ENCODE data around the gene C22orf23.
A peak's percentile ranks its signal among the peaks of the same experiment; 100 is the strongest.

The C22orf23 gene

DNA sequence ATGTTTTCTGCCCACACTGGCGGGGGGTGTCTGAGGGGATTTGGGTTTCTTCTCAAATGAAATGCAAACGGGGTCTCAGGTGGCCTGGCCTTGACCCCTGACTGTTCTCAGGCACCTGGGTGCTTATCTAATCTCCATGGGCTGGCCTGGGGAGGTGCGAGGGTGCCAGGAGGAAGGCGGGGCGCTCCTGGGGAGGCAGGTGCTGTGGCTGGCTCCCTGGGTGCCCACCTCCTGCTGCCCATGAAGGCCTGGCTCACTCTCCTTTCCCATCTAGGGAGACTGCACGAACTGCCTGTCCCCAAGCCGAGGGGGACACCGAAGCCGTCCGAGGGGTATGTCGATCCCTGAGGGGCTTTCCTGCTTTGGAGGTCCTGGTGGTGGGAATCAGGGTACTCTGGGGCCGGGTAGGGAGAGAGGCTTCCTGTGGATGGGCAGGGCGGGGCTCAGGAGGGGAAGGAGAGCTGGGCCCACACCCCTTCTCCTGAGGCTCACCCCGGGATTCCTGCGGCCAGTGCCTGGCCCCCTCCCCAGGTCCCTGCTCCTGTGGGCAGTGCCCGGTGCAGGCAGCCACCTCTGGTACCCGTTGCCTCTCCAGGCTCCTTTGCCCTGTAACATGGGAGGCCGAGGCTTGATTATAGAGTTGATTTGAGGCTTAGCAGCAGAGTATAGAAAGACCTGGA lies 28.9 kb downstream of the C22orf23 start:
- DNase-seq: no peak

DNA sequence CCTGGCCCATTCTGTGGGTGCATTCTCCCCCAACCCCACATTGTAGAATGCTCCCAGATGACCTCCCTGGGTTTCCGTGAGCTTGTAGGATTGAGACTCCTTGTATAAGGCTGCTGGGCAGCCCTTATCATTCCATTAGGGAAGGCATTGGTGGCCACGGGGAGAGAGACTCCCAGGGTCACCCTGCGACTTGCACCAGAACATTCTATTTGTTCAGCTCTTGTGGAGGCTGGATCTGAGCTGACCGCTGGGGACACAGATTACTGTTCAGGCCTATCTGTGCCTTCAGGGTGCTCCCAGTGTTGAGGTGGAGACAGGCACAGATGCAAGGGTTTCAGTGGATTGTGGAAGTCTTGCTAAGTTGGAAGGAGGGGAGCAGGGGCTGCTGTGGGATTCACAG lies 29.5 kb downstream of the C22orf23 start:
- no peak for DNase-seq

DNA sequence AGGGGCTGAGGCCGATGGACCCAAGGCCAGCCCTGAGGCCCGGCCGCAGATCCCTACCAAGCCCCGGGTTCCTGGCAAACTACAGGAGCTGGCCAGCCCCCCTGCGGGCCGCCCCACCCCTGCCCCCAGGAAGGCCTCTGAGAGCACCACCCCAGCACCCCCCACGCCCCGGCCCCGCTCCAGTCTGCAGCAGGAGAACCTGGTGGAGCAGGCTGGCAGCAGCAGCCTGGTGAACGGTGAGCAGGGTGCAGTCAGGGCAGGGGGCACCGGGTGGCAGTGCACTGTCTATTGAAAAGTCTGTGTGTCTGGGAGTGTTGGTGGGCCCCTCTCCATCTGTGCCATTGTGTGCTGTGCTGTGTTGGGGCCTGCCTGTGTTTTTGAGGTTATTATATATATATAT lies 31.2 kb downstream of the C22orf23 start:
- no peak for DNase-seq

DNA sequence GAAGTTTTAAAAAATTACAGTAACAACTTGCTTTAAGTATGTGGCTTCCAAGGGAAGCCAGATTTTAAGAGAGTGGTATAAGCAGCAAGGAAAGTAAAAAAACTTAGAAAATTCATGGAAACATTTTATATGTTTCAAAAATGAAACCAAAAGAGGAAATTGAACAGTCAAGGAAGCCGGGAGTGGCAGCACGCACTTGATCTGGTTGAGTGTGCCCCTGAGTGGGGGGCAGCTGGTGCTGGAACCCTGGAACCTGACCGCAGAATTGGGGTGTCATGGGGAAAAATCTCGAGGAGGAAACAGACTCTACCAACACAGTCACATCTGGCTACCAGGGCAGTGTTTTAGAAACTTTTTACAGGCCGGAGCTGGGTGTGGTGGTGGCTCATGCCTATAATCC lies 33.3 kb downstream of the C22orf23 start:
- DNase-seq: no peak

DNA sequence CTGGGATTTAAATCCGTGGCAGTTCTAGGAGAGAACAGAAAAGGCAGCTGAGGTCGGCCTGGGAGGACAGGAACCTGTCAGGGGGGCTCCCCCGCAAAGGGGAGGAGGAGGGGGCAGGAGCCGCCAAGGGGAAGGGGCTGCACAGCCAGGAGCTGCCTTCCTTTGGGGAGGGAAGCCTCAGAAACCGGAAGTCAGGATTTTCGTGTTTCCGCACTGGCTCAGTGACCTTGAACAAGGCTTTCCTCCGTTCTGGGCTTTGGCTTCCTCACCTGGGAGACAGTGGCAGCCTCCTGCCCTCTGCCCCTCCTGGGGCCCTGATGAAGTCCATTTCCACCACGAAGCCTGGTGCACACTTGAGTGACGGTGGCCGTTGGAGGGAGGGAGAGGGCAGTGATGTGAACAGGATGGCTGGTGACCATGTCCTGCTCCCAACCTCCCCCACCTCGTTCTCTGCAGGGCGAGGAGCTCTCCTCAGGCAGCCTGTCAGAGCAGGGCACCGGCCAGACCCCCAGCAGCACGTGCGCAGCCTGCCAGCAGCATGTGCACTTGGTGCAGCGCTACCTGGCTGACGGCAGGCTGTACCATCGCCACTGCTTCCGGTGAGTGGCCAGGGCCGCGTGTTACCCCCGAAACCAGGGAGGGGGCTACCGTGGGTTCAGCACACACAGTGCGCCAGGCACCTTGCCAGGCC lies 34.7 kb downstream of the C22orf23 start:
- no peak for DNase-seq

DNA sequence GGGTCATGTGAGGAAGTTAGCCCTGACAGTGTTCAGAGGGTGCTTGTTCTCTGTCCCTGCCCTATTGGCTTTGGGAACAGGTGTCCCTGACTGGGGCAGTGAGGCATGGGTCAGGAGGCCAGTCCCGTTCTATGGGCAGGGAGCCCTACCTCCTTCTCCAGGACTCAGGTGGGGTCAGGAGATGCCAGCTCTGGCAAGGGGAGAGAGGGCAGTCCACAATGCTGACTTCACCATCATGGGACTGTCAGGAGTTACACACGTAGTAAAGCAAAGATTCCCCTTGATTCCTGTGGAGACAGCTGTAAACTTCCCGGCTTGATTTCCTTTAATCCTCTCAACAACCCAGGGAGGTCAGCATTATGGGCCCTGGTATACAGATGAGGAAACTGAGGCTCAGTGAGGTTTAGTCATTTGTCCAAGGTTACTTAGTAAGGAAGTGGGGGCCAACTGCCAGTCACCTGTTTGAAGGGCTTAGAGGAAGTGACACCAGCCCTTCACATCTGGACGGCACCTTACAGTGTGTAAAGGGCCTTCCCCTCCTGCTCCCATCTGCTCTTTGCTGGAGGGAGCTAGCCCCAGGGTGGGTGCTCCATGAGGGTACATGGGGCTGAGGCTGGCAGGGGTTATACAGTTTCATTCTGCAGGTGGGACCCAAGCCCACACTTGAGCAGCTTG lies 35.4 kb downstream of the C22orf23 start:
- DNase-seq: no peak

DNA sequence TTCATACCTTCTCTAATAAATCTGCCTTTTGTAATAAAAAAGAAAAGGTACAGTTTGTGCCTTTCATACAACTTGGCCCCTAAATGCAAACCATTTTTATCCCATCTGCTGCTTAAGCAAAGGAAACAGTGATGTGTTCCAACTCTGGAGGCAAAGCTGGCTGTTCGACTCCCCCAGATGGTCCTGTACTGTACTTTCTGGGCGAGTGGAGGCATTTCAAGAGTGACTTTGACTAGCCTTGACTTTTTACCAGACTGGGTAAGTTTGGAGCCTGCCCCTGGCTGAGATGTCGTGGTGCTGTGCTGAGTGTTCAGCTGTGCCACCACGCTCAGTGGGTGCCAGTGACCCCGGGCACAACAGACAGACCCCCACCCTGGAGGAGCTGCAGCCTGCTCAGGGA lies 37.1 kb downstream of the C22orf23 start:
- DNase-seq: no peak

DNA sequence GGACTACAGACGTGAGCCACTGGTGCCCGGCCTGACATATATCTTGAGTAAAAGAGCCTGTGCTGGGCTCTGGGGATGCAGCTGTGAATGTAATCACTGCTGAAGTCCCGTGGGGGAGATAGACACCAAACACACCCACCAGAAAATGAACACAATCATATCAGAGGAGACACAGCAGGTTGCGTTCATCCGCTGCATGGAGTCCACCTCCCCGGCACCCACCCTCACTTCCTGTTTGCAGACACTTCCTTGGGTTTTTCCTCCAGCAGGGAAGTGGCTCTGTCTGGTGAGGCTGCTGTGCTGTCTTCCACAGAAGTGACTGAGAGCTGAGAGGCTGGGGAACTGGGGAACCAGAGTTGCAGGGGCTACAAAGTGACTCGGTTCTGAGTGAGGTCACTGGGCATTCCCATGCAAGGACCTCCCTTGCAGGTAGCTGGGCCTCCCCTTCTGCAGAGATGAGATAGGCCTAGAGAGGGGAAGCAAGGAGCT lies 40.1 kb downstream of the C22orf23 start:
- no peak for DNase-seq

DNA sequence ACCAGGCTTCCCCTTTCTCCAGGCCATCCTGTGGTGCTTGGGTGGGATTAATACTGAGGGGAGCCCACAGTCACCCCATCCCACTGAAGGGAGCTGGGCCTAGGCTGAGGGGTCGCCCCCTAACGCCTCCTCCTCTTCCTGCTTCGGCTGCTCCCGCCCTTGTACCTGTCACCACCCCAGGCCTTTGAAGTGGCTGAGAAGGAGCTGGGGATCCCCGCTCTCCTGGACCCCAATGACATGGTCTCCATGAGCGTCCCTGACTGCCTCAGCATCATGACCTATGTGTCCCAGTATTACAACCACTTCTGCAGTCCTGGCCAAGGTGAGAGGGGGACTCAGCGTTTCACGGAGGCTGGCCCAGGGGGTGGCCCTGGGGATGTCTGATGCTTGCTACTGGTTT lies 41.2 kb downstream of the C22orf23 start:
- no peak for DNase-seq

DNA sequence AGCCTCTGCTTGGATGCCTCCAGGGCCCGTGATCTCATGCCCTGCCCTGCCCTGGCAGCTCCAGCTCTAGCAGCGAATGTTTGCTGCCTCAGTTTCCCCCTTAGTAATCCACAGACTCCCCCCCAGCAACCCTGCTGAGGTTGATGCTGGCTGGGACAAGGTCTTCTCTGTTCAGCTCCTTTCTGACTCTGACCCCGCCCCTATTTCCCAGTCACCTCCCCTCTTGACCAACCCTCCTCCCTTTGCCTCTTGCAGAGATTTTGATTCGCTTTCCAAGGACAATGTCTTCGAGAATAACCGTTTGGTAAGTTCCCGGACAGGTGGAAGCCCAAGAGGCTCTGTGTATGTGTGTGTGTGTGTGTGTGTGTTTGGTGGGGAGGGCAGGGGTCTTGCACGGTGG lies 41.7 kb downstream of the C22orf23 start:
- no peak for DNase-seq

DNA sequence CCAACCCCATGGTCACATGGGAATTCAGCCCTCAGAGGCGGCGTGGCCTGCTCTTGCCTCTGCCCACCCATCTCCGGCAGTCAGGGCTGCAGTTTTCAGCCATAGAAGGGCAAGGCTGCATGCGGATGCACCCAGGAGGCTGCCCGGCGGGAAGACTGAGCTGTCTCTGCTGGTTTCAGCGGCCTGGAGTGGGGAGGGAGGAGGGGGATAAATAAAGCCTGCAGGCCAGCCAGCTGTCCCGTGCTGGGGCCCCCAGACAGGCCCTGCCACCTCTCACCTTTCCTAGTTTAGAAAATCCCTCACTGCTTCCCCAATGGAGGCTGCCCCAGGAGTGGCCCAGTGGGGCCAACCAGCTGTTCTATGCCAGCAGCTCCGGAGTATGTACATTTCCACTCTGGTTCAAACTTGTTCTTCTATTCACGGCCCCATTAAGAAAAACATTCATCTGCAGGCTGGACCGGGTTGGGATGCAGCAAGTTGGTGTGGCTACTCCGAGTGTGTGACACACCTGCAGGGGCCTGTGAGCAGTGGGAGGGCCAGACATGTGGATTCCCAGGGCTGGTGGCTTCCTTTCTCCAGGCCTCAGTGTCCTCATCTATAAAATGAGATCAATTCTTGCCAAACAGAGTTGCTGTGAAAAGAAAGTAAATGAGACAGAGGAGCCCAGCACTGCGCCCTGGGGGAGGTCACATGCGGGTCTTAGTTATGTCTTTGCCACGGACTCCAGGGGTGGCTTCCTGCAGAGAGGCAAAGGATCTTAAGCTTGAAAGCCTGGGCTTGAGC lies 42.3 kb downstream of the C22orf23 start:
- no peak for DNase-seq

DNA sequence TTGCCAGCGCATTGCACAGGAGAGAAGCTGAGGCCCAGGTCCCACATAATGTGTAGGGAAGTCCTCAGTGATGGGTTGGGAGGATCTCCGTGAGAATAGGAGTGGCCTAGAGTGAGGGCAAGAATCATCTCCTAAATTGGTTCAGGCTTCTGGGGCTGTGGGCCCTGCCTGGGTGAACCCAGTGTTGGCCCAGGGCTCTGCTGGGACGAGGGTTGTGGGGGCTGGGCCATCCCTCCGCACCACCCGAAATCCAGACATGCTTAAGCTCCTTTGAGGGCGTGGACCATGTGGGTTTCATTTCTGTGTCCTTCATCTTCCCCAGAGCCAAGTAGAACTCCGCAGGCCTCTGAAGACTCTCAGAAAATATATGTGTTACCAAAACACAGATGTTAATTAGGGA lies 43.6 kb downstream of the C22orf23 start:
- DNase-seq: no peak

DNA sequence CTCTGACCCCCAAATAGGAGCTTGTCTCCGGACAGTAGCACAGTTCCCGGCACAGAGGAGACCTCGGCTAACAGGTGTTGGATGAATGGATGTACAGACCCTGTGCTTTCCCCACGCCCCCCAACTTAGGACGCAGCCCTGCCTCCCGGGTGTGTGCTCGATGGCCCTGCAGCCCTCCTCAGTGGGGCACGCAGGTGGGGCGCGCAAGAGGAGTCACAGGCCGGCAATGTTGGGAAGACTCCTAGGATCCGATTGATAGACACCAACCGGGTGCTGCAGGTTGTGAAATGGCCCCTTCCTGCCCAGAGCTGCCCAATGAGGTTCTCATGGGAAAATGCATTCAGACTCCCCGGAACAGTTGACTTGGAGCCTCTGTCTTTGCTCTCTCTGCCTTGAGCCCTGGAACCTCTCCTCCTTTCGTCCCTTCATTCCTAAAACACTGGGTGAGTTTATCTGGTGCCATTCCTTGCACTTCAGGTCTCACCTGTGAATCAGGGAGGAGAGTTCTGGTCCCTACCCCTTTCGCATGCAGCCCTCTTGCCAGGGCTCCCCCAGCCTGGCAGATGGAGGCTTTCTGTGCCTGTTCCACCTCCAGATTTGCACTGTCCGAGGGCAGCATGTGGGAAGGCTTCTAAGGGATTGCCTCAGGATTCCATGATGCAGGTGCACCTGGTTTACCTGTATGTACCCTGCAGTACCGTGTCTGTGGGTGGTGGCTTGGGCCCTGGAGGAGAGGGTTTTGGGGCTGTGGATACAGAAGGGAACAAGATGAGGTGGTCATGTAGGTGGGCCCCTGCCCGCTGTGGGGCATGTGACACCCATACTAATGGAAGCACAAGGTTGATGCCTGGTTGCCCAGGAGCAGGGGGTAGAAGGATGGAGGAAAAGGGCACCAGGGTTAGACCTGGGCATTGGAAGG lies 46.1 kb downstream of the C22orf23 start:
- DNase-seq: no peak

DNA sequence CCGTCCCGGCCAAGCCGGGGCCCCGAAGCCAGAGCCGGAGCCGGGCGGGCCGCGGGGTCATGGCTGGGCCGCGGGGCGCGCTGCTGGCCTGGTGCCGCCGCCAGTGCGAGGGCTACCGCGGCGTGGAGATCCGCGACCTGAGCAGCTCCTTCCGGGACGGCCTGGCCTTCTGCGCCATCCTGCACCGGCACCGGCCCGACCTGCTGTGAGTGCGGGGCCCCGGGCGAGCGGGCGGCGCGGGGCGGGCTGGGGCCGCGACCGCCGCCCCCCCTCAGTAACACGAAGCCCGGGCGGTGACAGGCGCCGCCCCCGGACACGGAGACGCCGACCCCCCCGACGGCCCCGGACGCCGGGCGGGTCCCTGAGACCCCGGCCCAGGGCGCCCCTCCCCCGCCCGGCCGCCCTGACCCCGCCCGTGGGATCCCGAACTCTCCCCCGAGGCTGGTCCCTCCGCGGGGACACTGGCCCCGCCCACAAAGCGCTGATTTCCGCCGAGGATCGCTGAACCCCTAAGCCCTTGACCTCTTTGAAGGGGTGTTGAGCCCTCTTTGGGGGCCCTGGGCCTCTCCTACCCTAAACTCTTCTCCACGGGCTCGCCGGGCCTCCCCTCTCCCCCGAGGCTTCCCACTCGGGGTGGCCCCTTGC lies 46.9 kb downstream of the C22orf23 start:
- peak; percentile 30 for DNase-seq

DNA sequence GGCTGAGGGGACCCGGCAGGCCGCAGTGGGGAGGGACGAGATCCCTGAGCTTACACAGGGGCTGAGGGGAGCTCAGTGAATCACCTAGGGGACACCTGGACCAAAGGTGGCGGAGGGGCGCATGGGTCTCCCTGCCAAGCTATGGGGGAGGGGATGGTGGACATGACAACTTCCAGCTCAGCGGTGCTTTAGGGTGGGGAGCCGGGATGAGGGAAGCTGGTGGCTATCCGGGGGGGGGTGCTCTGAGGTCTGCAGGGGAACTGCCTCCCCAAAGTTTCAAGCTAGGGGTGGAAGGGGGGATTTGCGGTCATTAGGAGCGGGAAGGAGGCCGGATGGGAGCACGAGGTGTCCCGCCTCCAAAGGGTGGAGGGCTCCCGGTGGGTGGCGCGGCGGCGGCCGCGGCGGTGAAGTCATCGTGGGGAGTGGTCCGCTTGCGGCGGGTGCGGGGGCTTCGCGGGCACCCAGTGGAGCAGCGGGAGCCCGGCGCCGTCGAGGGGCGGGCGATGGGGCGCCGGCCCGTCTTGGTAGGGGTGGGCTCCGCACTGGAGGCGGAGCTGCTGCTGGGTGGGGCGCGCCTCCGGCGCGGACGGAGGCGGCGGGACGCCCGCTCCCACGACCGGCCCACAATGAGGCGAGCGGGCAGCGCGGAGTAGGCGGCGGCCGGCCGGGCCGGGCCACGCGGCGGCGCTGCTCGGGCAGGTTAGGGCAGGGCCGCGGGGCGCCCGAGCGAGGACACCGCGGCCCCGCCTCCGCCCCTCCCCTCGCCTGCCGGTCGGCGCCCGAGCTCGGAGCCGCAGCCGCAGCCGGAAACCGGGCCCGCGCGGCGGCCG lies 47.7 kb downstream of the C22orf23 start, which contains the start of gene MICALL1:
Gene MICALL1, plus strand, starts transcription at position 764 of the 830 bp plus-strand sequence. CDS start 126 bp downstream, outside the sequence.
- DNase-seq: peak; percentile 60

DNA sequence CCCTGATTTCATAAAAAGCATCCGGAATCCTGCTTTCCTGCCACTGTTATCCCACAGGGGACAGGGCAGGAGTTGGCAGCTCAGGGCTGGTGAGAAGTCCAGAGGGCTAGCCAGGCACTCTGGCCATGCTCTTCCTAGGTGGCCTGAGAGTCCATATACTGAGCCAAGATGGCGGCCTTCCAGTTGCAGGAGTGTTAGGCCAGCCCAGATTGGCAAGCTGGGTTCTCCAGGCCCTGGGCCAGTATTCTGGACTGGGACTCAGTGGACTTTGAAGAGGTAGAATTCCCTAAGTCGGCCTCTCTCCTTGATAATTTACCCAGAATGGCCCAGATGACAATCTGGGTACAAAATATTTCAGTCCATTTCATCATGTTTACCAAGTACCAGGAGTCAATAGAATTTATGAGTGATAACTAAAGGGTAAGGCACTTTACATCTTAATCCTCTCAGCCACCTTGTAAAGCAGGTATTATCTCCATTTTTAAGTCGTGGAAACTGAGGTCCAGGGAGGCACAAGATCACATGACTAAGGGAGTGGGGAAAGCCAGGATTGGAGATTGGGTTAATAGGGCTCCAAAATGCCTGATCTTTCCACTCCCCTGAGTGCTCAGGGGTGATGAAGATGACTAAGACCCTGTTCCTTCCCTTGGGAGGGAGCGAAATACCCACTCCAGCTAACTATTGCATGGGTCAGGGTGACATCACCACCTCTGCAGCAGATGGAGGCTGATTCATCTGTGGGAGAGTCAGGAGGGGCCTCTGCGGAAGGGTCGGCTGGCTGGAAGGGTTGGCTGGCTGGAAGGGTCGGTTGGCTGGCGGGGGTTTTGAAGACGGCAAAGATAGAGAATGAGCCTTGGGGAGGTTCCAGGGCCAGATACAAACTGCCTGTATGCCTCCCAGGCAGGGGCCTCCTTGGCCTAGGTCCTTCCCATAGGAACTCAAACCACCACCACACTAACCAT lies 48.5 kb downstream of the C22orf23 start:
- DNase-seq: no peak

DNA sequence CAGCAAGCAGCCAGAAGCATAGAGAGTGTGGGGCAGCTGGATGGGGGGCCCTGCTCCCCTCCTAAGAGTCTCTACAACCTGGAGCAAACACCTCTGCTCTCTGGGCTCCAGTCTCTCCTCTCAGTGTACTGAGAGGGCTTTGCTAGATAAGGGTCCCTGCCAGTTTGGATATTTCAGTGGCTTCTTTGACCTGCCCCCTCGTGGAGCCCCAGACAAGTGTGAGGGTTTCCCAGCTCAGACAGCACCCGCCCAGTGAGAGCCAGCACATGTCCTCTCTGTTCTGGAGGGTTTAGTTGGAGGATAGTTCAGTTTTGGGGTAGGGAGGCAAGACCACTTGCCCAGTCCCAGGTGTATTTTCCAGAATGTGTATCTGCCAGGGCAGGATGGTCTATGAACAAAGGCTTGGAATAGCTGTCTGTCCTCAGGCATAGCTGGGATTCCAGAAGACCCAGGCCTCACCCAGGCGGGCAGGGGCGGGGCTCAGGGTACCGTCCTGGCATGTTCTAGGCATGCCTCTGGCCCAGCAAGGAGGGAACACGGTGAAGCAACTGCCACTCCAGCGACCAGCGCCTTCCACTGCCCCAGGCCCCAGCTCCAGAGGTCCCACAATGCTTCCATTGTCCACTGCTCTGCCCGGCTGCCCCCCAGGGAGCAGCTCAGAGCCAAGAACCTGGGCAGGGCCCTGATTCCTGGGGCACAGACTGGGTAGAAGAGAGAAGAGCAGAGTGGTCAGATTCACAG lies 54.8 kb downstream of the C22orf23 start:
- DNase-seq: no peak

DNA sequence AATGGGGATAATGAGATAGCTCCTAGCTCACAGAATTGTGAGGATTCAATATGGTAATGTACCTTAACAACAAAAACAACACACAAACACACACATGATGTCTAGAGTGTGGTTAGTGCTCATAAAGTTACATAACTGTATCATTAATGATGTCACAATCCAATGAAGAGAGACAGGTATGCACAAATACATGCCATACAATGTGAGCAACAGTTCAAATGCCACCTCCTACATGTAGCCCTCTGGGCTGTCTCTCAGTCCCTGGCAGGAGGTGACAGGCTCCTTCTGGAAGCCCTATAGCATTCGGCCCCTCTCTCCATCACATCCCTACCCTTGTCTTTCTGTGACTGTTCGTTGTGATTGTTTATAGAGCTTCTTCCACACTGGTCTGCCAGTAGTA lies 55.6 kb downstream of the C22orf23 start:
- DNase-seq: no peak

DNA sequence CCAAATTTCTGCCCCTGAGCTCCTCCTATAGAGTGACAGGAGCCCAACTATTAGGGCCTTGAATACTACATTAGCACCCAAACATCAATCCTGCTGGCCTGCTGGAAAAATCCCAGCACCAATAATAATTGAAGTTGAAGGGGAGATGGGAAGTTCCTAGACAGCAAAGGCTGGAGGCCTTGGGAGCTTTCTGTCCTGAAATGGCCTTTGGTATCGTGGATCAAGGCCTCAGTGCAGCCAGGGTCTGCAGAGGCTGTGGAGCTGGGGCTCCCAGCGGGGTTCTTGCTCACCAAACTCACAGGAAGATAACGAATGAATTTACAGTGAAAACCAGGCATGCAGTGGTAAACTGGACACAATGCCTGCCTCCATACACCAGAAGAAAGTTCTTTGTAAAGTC lies 56.5 kb downstream of the C22orf23 start:
- no peak for DNase-seq
